HEK293 (cell line): ENCODE measurements around the gene C1orf52.

Source experiments
- CTCF ChIA-PET: fragments of 350-600 bp; formaldehyde crosslinking; extraction: SDS; loops from one replicate; lab custom pipeline; 2021; ENCODE audit warnings: antibody characterized with exemption; lab: Yijun Ruan, JAX
- POLR2A ChIA-PET: fragments of 300-600 bp; formaldehyde crosslinking; extraction: SDS; loops from one replicate; lab custom pipeline; 2020; ENCODE audit warnings: antibody characterized with exemption, inconsistent platforms; lab: Yijun Ruan, JAX
- H3K27ac ChIP-seq: fragments of 200-500 bp; sonication (Bioruptor generic); 2 replicates; pipeline ENCODE4 v1.5.1; 2014; ENCODE audit warnings: low read depth, low read length, control low read depth, inconsistent platforms; ENCODE audit errors: extremely low read depth
- H3K36me3 ChIP-seq, 2 experiments: fragments of 200-500 bp in 1 of 2; sonication (Bioruptor generic) in 1 of 2; 1 replicate in 1 of 2; 2 replicates in 1 of 2; pipeline ENCODE4 v1.5.1; 2014 to 2017; ENCODE audit warnings: inconsistent platforms in 2 of 2, low read length in 2 of 2; ENCODE audit not compliant: control insufficient read depth in 2 of 2, insufficient read depth in 1 of 2
- H3K4me1 ChIP-seq: fragments of 200-500 bp; sonication (Bioruptor generic); 2 replicates; pipeline ENCODE4 v1.5.1; 2014; ENCODE audit warnings: mild to moderate bottlenecking, low read length, inconsistent platforms; ENCODE audit not compliant: control insufficient read depth, insufficient read depth
- H3K4me3 ChIP-seq: 2 replicates; pipeline ENCODE4 v1.5.1; 2011; ENCODE audit warnings: low read depth, mild to moderate bottlenecking, control low read depth, low read length, moderate library complexity
- H3K9me3 ChIP-seq: fragments of 200-500 bp; sonication (Bioruptor generic); 2 replicates; pipeline ENCODE4 v1.5.1; 2014; ENCODE audit warnings: low read depth, low read length, inconsistent platforms; ENCODE audit not compliant: control insufficient read depth, insufficient read depth
- CTCF ChIP-seq: fragments of 450-650 bp; formaldehyde crosslinking; IDR thresholded peaks from 2 replicates; pipeline ENCODE4 v1.5.1; 2016; ENCODE audit warnings: missing biosample characterization, missing genetic modification characterization
- EGR2 ChIP-seq: fragments of 450-650 bp; formaldehyde crosslinking; IDR thresholded peaks from 2 replicates; pipeline ENCODE4 v1.5.1; 2016; ENCODE audit warnings: low read depth, missing biosample characterization, missing genetic modification characterization
- FEZF1 ChIP-seq: fragments of 450-650 bp; formaldehyde crosslinking; IDR thresholded peaks from 2 replicates; pipeline ENCODE4 v1.5.1; 2016; ENCODE audit warnings: missing biosample characterization, missing genetic modification characterization
- INSM2 ChIP-seq: fragments of 450-650 bp; formaldehyde crosslinking; IDR thresholded peaks from 2 replicates; pipeline ENCODE4 v1.5.1; 2016; ENCODE audit warnings: missing biosample characterization, missing genetic modification characterization
- PRDM6 ChIP-seq: fragments of 450-650 bp; formaldehyde crosslinking; IDR thresholded peaks from 2 replicates; pipeline ENCODE4 v1.5.1; 2017; ENCODE audit warnings: missing biosample characterization, missing genetic modification characterization
- SCRT1 ChIP-seq: fragments of 450-650 bp; formaldehyde crosslinking; IDR thresholded peaks from 2 replicates; pipeline ENCODE4 v1.5.1; 2016; ENCODE audit warnings: missing biosample characterization, missing genetic modification characterization, borderline replicate concordance
- SP2 ChIP-seq: fragments of 450-650 bp; formaldehyde crosslinking; IDR thresholded peaks from 2 replicates; pipeline ENCODE4 v1.5.1; 2016; ENCODE audit warnings: missing biosample characterization, missing genetic modification characterization
- TSHZ1 ChIP-seq: fragments of 450-650 bp; formaldehyde crosslinking; IDR thresholded peaks from 2 replicates; pipeline ENCODE4 v1.5.1; 2016; ENCODE audit warnings: missing biosample characterization, missing genetic modification characterization, borderline replicate concordance
- ZBTB49 ChIP-seq: fragments of 450-650 bp; formaldehyde crosslinking; IDR thresholded peaks from 2 replicates; pipeline ENCODE4 v1.5.1; 2016; ENCODE audit warnings: missing biosample characterization, missing genetic modification characterization, low read depth
- ZBTB7A ChIP-seq: fragments of 450-650 bp; formaldehyde crosslinking; IDR thresholded peaks from 2 replicates; pipeline ENCODE4 v1.5.1; 2016; ENCODE audit warnings: low read depth, missing biosample characterization, missing genetic modification characterization
- ZBTB8A ChIP-seq: fragments of 450-650 bp; formaldehyde crosslinking; IDR thresholded peaks from 2 replicates; pipeline ENCODE4 v1.5.1; 2016; ENCODE audit warnings: missing biosample characterization, missing genetic modification characterization
- ZEB2 ChIP-seq: fragments of 450-650 bp; formaldehyde crosslinking; IDR thresholded peaks from 2 replicates; pipeline ENCODE4 v1.5.1; 2016; ENCODE audit warnings: missing biosample characterization, missing genetic modification characterization
- ZNF311 ChIP-seq: fragments of 450-650 bp; formaldehyde crosslinking; IDR thresholded peaks from 2 replicates; pipeline ENCODE4 v1.5.1; 2017; ENCODE audit warnings: missing biosample characterization, missing genetic modification characterization, borderline replicate concordance
- ZNF335 ChIP-seq: fragments of 450-650 bp; formaldehyde crosslinking; conservative IDR thresholded peaks from 2 replicates; pipeline ENCODE4 v1.5.1; 2016; ENCODE audit warnings: missing biosample characterization, missing genetic modification characterization
- ZNF561 ChIP-seq: fragments of 450-650 bp; IDR thresholded peaks from 2 replicates; pipeline ENCODE4 v1.5.1; 2018; ENCODE audit warnings: missing biosample characterization, missing genetic modification characterization, borderline replicate concordance
- ZNF610 ChIP-seq: fragments of 450-650 bp; formaldehyde crosslinking; IDR thresholded peaks from 2 replicates; pipeline ENCODE4 v1.5.1; 2016; ENCODE audit warnings: missing biosample characterization, missing genetic modification characterization, borderline replicate concordance
- ZNF777 ChIP-seq: fragments of 450-650 bp; formaldehyde crosslinking; IDR thresholded peaks from 2 replicates; pipeline ENCODE4 v1.5.1; 2017; ENCODE audit warnings: missing biosample characterization, missing genetic modification characterization, borderline replicate concordance

C1orf52 gene

GRCh38 chr1:85308833-85309350 is 49.4 kb upstream of the C1orf52 start:
- Histone ChIP-seq H3K4me1 (0 out of 2 replicates have a peak, but pooled peaks cover 3% of the 10 kb centered on the region), H3K4me3 (no peak overlapping the region), H3K27ac (no peak overlapping the region), H3K36me3 (no peaks in the 10 kb centered on the region), H3K9me3 (no peaks in the 10 kb centered on the region)
- POLR2A ChIA-PET, result interaction anchor here (0.9 to 2.1 kb wide), 2 partner anchors 36 to 273 kb away, joined by 3 to 10 read pairs; no protein-coding TSS in a partner anchor
- CTCF ChIA-PET, result interaction anchor here (0.6 to 3.4 kb wide), 42 partner anchors 7 to 585 kb away, joined by 3 to 48 read pairs (median 4); partner anchors contain the start of genes CCN1, DDAH1 and ZNHIT6
- TF ChIP-seq PRDM6 (peak; percentile 31; the same call in 1 of the 2 replicates), FEZF1 (tag by site-specific recombination) (no peak)

- ChIA-PET POLR2A (interaction anchor here (0.9 to 2.1 kb wide), 2 partner anchors 36 to 273 kb away, joined by 3 to 10 read pairs; no protein-coding TSS in a partner anchor), CTCF (interaction anchor here (0.5 to 3.4 kb wide), 64 partner anchors 8 to 1193 kb away, joined by 3 to 48 read pairs (median 4); partner anchors contain the start of genes CCN1, DDAH1 and ZNHIT6)
- Histone ChIP-seq H3K4me3 (no peak overlapping the region), H3K36me3 (no peaks in the 10 kb centered on the region), H3K4me1 (0 out of 2 replicates have a peak, but pooled peaks cover 3% of the 10 kb centered on the region), H3K27ac (no peak overlapping the region), H3K9me3 (no peaks in the 10 kb centered on the region)
- TF ChIP-seq INSM2, result peak; percentile 26; the same call in 1 of the 2 replicates
- TF ChIP-seq SCRT1 (tag by site-specific recombination), result peak; percentile 19; the same call in 1 of the 2 replicates
- peak; percentile 58; the same call in 1 of the 2 replicates for TF ChIP-seq ZNF561
- no peak for TF ChIP-seq ZNF777 (tag by site-specific recombination)
- no peak for TF ChIP-seq TSHZ1 (tag by site-specific recombination)
- no peak for TF ChIP-seq EGR2 (tag by site-specific recombination)
- no peak for TF ChIP-seq ZBTB49 (tag by site-specific recombination)
- TF ChIP-seq CTCF (tag by site-specific recombination), result peak; percentile 97
- TF ChIP-seq ZNF335 (tag by site-specific recombination), result 0 out of 2 replicates have a peak, but pooled peaks have one; percentile 18
- peak; percentile 11; the same call in 1 of the 2 replicates for TF ChIP-seq SP2
- TF ChIP-seq ZNF610 (tag by site-specific recombination), result 0 out of 2 replicates have a peak, but pooled peaks have one; percentile 53
- TF ChIP-seq ZBTB7A, result no peak
- TF ChIP-seq ZNF311 (tag by site-specific recombination), result no peak
- TF ChIP-seq ZEB2 (tag by site-specific recombination), result peak; percentile 57; the same call in 1 of the 2 replicates
- TF ChIP-seq ZBTB8A (tag by site-specific recombination), result peak; percentile 89
- TF ChIP-seq PRDM6, result no peak
Observed at GRCh38 chr1:85307987-85308832, 48.7 kb upstream of the C1orf52 start.
